ENCODE data around the gene PDPR.
"Not testable (repeated sequence)": the region's sequence is repeated elsewhere in the genome, so short reads cannot be mapped to it uniquely, and the experiment has no call there.

The PDPR gene

DNA sequence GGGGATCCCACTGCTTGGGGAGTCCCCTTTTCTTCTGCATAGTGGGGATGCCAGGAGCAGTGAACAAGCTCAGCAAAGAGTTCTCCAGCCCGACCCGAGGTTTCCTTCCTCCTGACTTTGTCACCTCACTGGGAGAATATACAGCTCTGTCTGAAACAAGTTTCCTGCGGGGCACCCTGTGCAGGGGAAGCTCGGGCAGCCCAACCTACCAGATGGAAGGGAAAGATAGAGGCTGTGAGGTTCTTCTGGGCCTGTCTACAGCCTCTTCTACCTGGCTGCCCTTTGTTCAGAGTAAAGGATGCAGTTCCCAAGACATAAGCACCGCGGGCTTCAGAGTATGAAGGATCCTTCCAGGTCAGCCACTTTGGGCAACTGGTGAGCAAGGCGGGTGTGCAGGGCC is 83.5 kb downstream of the PDPR start:
- H3K4me1 ChIP-seq (ENCODE audit: control insufficient read depth, insufficient read depth, low read length, unreplicated experiment); H3K36me3 ChIP-seq (ENCODE audit: insufficient read depth, low read length); H3K79me2 ChIP-seq (ENCODE audit: control insufficient read depth, insufficient read depth, low read length, unreplicated experiment); H3K4me3 ChIP-seq (ENCODE audit: low read depth, low read length); H2AFZ ChIP-seq (ENCODE audit: low read length, unreplicated experiment); H3K27ac ChIP-seq (ENCODE audit: low read depth, low read length); H3K27me3 ChIP-seq (ENCODE audit: insufficient read depth, low read length): not testable (repeated sequence)

DNA sequence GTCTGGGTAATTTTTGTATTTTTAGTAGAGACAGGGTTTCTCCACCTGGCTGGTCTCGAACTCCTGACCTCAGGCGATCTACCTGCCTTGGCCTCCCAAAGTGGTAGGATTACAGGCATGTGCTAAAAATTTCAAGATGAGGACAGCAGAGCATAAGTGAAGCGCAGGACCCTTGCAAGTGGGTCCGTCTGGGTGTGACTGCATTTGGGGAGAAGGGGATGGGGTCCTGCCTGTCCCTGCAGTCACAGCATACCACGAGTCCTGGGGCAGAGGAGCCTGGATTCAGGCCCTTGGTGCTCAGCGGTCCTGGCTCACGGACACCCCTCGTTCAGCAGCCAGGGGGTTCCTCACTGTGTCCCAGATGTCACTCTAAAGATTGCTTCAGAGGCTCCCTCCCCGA is 84.1 kb downstream of the PDPR start:
- not testable (repeated sequence) for H3K4me1 ChIP-seq (ENCODE audit: control insufficient read depth, insufficient read depth, low read length, unreplicated experiment); H3K36me3 ChIP-seq (ENCODE audit: insufficient read depth, low read length); H3K4me3 ChIP-seq (ENCODE audit: low read depth, low read length); H3K27me3 ChIP-seq (ENCODE audit: insufficient read depth, low read length); H2AFZ ChIP-seq (ENCODE audit: low read length, unreplicated experiment); H3K27ac ChIP-seq (ENCODE audit: low read depth, low read length); H3K79me2 ChIP-seq (ENCODE audit: control insufficient read depth, insufficient read depth, low read length, unreplicated experiment)

DNA sequence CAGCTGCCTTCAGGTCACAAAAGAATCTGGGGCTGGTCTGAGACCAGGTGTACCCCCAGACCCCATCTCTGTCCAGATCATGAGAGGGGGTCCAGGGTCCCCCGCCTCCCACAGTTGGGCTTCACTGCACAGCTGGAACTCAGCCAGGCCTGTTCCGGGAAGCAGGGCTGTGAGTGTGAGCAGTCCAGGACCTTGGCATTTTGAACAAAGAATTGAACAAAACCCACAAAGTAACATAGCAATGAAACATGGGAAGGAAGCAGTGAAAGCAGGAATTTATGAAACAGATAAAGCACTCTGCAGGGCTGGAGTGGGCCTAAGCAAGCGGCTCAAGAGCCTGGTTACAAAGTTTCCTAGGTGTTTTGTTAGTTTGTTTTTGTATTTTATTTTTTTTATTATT is 84.5 kb downstream of the PDPR start:
- not testable (repeated sequence) for H3K79me2 ChIP-seq (ENCODE audit: control insufficient read depth, insufficient read depth, low read length, unreplicated experiment); H3K4me1 ChIP-seq (ENCODE audit: control insufficient read depth, insufficient read depth, low read length, unreplicated experiment); H3K27me3 ChIP-seq (ENCODE audit: insufficient read depth, low read length); H3K4me3 ChIP-seq (ENCODE audit: low read depth, low read length); H3K36me3 ChIP-seq (ENCODE audit: insufficient read depth, low read length); H3K27ac ChIP-seq (ENCODE audit: low read depth, low read length); H2AFZ ChIP-seq (ENCODE audit: low read length, unreplicated experiment)

DNA sequence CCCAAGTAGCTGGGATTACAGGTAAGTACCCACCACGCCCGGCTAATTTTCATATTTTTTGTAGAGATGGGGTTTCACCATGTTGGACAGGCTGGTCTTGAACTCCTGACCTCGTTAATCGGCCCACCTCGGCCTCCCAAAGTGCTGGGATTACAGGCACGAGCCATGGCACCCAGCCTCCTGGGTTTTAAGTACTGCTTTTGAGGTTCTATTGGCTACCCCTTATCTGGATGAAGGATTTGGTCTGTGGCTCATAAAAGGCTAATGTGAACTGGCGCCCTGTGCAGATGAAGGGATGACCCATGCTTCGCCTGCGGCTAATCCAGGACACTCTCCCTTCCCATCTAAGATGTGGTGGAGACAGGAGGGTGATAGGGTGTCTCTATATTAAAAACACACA is 85.0 kb downstream of the PDPR start:
- not testable (repeated sequence) for H3K27me3 ChIP-seq (ENCODE audit: insufficient read depth, low read length); H3K4me1 ChIP-seq (ENCODE audit: control insufficient read depth, insufficient read depth, low read length, unreplicated experiment); H2AFZ ChIP-seq (ENCODE audit: low read length, unreplicated experiment); H3K36me3 ChIP-seq (ENCODE audit: insufficient read depth, low read length); H3K79me2 ChIP-seq (ENCODE audit: control insufficient read depth, insufficient read depth, low read length, unreplicated experiment); H3K4me3 ChIP-seq (ENCODE audit: low read depth, low read length); H3K27ac ChIP-seq (ENCODE audit: low read depth, low read length)

DNA sequence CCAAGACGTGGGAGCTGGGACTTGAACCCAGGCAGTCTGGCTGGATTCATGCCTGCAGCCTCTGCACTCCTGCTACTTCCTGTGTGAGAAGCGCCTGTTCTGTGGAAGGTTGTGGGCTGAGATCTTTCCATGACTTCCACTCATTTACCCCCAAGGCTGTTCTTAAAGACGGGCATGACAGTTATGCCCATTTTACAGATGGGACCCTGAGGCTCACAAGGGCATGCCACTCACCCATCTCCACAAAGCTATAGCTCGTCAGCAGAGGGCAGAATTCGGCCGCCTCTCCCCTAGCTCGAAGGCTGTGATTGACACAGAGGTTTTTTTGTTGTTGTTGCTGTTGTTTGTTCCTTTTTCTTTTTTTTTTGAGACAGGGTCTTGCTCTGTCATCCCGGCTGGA is 85.9 kb downstream of the PDPR start:
- H3K27ac ChIP-seq (ENCODE audit: low read depth, low read length); H3K27me3 ChIP-seq (ENCODE audit: insufficient read depth, low read length); H3K4me3 ChIP-seq (ENCODE audit: low read depth, low read length); H3K79me2 ChIP-seq (ENCODE audit: control insufficient read depth, insufficient read depth, low read length, unreplicated experiment); H3K4me1 ChIP-seq (ENCODE audit: control insufficient read depth, insufficient read depth, low read length, unreplicated experiment); H2AFZ ChIP-seq (ENCODE audit: low read length, unreplicated experiment); H3K36me3 ChIP-seq (ENCODE audit: insufficient read depth, low read length): not testable (repeated sequence)

DNA sequence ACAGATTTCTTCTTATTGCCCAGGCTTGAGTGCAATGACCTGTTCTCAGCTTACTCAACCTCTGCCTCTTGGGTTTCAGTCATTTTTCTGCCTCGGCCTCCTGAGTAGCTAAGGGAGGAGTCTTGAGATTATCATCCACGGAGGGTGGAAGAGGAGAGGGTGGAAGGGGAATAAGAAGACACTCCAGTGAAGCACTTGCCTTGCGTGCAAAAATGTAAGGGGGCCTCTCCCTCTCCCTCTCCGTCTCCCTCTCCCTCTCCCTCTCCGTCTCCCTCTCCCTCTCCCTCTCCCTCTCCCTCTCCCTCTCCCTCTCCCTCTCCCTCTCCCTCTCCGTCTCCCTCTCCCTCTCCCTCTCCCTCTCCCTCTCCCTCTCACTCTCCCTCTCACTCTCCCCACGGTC is 89.4 kb downstream of the PDPR start:
- H3K4me1 ChIP-seq (ENCODE audit: control insufficient read depth, insufficient read depth, low read length, unreplicated experiment); H3K36me3 ChIP-seq (ENCODE audit: insufficient read depth, low read length); H2AFZ ChIP-seq (ENCODE audit: low read length, unreplicated experiment); H3K27me3 ChIP-seq (ENCODE audit: insufficient read depth, low read length); H3K79me2 ChIP-seq (ENCODE audit: control insufficient read depth, insufficient read depth, low read length, unreplicated experiment); H3K27ac ChIP-seq (ENCODE audit: low read depth, low read length); H3K4me3 ChIP-seq (ENCODE audit: low read depth, low read length): not testable (repeated sequence)

DNA sequence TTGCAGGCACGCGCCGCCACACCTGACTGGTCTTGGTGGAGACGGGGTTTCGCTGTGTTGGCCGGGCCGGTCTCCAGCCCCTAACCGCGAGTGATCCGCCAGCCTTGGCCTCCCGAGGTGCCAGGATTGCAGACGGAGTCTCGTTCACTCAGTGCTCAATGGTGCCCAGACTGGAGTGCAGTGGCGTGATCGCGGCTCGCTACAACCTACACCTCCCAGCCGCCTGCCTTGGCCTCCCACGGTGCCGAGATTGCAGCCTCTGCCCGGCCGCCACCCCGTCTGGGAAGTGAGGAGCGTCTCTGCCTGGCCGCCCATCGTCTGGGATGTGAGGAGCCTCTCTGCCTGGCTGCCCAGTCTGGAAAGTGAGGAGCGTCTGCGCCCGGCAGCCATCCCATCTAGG is 89.9 kb downstream of the PDPR start:
- not testable (repeated sequence) for H3K27me3 ChIP-seq (ENCODE audit: insufficient read depth, low read length); H3K27ac ChIP-seq (ENCODE audit: low read depth, low read length); H3K4me1 ChIP-seq (ENCODE audit: control insufficient read depth, insufficient read depth, low read length, unreplicated experiment)

DNA sequence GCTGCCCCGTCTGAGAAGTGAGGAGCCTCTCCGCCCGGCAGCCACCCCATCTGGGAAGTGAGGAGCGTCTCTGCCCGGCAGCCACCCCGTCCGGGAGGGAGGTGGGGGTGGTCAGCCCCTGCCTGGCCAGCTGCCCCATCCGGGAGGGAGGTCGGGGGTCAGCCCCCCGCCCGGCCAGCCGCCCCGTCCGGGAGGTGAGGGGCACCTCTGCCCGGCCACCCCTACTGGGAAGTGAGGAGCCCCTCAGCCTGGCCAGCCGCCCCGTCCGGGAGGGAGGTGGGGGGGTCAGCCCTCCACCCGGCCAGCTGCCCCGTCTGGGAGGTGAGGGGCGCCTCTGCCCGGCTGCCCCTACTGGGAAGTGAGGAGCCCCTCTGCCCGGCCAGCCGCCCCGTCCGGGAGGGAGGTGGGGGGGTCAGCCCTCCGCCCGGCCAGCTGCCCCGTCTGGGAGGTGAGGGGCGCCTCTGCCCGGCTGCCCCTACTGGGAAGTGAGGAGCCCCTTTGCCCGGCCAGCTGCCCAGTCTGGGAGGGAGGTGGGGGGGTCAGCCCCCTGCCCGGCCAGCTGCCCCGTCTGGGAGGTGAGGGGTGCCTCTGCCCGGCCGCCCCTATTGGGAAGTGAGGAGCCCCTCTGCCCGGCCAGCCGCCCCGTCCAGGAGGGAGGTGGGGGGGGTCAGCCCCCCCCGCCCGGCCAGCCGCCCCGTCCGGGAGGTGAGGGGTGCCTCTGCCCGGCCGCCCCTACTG is 90.7 kb downstream of the PDPR start:
- H3K27ac ChIP-seq (ENCODE audit: low read depth, low read length); H3K79me2 ChIP-seq (ENCODE audit: control insufficient read depth, insufficient read depth, low read length, unreplicated experiment); H3K4me3 ChIP-seq (ENCODE audit: low read depth, low read length); H3K4me1 ChIP-seq (ENCODE audit: control insufficient read depth, insufficient read depth, low read length, unreplicated experiment); H2AFZ ChIP-seq (ENCODE audit: low read length, unreplicated experiment); H3K36me3 ChIP-seq (ENCODE audit: insufficient read depth, low read length); H3K27me3 ChIP-seq (ENCODE audit: insufficient read depth, low read length): not testable (repeated sequence)

More for the DNA sequence above, 89.9 kb downstream of the PDPR start:
- H2AFZ ChIP-seq (ENCODE audit: low read length, unreplicated experiment); H3K4me3 ChIP-seq (ENCODE audit: low read depth, low read length); H3K79me2 ChIP-seq (ENCODE audit: control insufficient read depth, insufficient read depth, low read length, unreplicated experiment); H3K36me3 ChIP-seq (ENCODE audit: insufficient read depth, low read length): not testable (repeated sequence)

DNA sequence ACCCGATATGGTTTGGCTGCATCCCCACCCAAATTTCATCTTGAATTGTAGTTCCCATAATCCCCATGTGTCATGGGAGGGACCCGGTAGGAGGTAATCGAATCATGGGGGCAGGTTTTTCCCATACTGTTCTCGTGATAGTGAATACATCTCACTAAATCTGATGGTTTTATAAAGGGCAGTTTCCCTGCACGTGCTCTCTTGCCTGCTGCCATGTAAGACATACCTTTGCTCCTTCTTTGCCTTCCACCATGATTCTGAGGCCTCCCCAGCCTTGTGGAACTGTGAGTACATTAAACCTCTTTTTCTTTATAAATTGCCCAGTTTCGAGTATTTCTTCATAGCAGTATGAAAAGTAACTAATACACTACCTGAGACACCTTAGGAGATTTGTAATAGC is 92.2 kb downstream of the PDPR start:
- H3K27me3 ChIP-seq (ENCODE audit: insufficient read depth, low read length); H3K27ac ChIP-seq (ENCODE audit: low read depth, low read length); H3K36me3 ChIP-seq (ENCODE audit: insufficient read depth, low read length); H3K4me3 ChIP-seq (ENCODE audit: low read depth, low read length); H2AFZ ChIP-seq (ENCODE audit: low read length, unreplicated experiment); H3K79me2 ChIP-seq (ENCODE audit: control insufficient read depth, insufficient read depth, low read length, unreplicated experiment); H3K4me1 ChIP-seq (ENCODE audit: control insufficient read depth, insufficient read depth, low read length, unreplicated experiment): not testable (repeated sequence)

Measured in ACC112 (cell line).